Coronary artery (tissue), 2 donors: Measurements from ENCODE around the gene NLRP7.
"Not testable (repeated sequence)": the region's sequence is repeated elsewhere in the genome, so short reads cannot be mapped to it uniquely, and the experiment has no call there.

Experiments
- DNase-seq: peaks from one replicate; pipeline ENCODE4 v3.0.0-alpha.2; 2017; ENCODE audit warnings: low spot score
- H3K27ac ChIP-seq, 2 donors: fragments of 200-600 bp; sonication (generic); one replicate each; pipeline ENCODE4 v1.5.1; 2016 to 2019
- H3K4me3 ChIP-seq: fragments of 200-600 bp; sonication (generic); 2 replicates; pipeline ENCODE4 v1.5.1; 2016; ENCODE audit warnings: mild to moderate bottlenecking, moderate library complexity
- TF ChIP-seq, protein P1 (sequence below): fragments of 200-600 bp; sonication (generic); IDR thresholded peaks from one replicate; pipeline ENCODE4 v1.5.1; 2019; ENCODE audit warnings: antibody characterized with exemption

The NLRP7 gene

DNA sequence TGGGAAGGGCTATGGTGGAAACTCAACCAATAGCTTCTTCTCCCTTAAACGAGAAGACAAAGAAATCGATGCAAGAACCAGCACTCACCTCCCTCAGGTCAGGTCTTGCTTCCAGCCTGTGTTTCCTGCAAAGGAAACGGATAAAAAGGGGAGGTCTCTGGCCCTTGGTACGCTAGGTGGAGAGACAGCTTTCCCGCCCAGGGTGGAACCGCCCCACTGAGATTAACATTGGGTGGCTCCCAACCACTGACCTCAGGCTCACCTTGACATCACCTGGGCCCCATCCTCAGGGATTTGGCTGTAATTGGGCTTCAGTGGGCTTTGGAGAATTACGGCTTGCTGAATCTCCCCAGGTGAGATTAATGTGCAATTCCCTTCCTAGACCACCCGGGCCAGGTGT, at the start of gene NLRP7:
Gene NLRP7 (minus strand): TSS at position 150 of the 400 bp plus-strand sequence.
- Histone ChIP-seq H3K27ac (no peak within 1 kb of the TSS), H3K4me3 (no peak within 1 kb of the TSS)
- TF ChIP-seq, protein P1, sequence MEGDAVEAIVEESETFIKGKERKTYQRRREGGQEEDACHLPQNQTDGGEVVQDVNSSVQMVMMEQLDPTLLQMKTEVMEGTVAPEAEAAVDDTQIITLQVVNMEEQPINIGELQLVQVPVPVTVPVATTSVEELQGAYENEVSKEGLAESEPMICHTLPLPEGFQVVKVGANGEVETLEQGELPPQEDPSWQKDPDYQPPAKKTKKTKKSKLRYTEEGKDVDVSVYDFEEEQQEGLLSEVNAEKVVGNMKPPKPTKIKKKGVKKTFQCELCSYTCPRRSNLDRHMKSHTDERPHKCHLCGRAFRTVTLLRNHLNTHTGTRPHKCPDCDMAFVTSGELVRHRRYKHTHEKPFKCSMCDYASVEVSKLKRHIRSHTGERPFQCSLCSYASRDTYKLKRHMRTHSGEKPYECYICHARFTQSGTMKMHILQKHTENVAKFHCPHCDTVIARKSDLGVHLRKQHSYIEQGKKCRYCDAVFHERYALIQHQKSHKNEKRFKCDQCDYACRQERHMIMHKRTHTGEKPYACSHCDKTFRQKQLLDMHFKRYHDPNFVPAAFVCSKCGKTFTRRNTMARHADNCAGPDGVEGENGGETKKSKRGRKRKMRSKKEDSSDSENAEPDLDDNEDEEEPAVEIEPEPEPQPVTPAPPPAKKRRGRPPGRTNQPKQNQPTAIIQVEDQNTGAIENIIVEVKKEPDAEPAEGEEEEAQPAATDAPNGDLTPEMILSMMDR, result no peak
- DNase-seq, result no peak

DNA sequence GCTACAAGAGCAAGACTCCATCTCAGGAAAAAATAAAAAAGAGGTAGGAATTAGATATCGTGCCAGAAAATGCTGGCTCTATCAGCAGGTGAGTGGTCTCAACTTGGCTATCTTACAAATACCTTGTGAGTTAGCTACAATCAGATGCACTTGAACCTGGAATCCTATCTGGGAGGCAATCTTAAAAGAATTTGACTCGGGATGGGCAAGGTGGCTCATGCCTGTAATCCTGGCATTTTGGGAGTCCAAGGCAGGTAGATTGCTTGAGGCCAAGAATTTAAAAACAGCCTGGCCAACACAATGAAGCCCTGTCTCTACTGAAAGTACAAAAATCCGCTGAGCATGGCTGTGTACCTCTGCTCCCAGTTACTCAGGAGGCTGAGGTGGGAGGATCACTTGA, 48.2 kb upstream of the NLRP7 start:
- TF ChIP-seq, protein P1, result no peak
- no peak overlapping the region for H3K27ac ChIP-seq
- no peak overlapping the region for H3K4me3 ChIP-seq
- DNase-seq, result no peak

DNA sequence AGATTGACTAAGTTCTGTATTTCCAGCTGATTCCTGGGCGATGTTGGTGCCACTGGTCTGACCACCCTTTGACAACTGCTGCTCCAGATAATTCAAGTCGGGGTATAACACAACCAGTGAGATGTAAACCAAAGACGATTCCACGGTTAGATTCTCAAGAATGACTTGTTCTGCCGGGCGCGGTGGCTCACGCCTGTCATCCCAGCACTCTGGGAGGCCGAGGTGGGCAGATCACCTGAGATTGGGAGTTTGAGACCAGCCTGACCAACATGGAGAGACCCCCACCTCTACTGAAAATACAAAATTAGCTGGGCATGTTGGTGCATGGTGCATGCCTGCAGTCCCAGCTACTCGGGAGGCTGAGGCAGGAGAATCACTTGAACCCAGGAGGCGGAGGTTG, 42.2 kb upstream of the NLRP7 start:
- DNase-seq, H3K27ac ChIP-seq, H3K4me3 ChIP-seq: not testable (repeated sequence)

DNA sequence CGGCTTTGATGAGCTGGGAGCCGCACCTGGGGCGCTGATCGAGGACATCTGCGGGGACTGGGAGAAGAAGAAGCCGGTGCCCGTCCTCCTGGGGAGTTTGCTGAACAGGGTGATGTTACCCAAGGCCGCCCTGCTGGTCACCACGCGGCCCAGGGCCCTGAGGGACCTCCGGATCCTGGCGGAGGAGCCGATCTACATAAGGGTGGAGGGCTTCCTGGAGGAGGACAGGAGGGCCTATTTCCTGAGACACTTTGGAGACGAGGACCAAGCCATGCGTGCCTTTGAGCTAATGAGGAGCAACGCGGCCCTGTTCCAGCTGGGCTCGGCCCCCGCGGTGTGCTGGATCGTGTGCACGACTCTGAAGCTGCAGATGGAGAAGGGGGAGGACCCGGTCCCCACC, 35.2 kb upstream of the NLRP7 start:
- DNase-seq, H3K27ac ChIP-seq, H3K4me3 ChIP-seq: not testable (repeated sequence)

DNA sequence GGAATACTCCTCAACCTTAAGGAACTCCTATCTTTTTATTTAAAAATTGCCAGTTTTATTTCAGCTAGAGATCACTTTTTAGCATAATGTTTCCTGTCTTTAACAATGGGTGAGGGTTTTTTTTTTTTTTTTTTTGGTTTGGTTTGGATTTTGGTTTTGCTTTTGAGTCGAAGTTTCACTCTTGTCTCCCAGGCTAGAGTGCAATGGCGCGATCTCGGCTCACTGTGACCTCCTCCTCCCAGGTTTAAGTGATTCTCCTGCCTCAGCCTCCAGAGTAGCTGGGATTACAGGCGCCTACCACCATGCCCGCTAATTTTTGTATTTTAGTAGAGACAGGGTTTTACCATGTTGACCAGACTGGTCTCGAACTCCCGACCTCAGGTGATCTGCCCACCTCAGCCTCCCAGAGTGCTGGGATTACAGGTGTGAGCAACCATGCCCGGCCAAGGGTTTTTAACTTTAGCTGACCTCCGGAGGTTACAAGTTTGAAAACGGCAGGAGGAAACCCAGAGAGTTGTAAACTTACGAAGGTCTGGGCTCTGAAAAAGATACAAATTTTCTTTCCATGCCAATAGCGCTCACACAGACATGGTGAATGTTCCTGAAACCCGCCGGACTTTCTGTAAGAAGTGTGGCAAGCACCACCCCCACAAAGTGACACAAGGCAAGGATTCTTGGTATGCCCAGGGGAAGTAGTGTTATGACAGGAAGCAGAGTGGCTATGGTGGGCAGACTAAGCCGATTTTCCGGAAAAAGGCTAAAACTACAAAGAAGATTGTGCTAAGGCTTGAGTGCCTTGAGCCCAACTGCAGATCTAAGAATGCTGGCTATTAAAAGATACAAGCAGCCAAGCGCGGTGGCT, 26.1 kb upstream of the NLRP7 start:
- H3K4me3 ChIP-seq, H3K27ac ChIP-seq, DNase-seq: not testable (repeated sequence)

DNA sequence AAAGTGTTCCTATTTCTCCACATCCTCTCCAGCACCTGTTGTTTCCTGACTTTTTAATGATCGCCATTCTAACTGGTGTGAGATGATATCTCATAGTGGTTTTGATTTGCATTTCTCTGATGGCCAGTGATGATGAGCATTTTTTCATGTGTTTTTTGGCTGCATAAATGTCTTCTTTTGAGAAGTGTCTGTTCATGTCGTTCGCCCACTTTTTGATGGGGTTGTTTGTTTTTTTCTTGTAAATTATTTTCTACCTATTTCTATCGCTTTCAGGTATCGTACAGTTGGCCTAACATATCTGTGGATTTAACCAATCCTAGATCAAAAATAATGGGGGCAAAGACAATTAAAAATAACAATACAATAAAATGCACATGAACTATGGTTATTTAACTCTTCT, 24.1 kb upstream of the NLRP7 start:
- not testable (repeated sequence) for H3K27ac ChIP-seq, DNase-seq, H3K4me3 ChIP-seq

DNA sequence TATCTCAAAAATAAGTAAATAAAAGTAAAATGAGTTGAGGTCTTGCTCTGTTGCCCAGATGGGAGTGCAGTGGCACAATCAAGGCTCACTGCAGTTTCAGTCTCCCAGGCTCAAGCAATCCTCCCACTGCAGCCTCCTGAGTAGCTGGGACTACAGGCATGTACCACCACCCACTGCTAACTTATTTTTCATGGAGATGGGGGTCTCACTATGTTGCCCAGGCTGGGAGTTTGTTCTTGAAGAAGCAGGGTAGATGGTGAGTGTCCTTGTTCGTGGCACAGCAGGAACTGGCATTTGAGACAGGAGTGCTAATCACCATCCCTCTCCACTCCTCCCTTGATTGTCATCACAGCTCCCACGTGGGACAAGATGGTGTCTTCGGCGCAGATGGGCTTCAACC, 22.3 kb upstream of the NLRP7 start:
- Histone ChIP-seq H3K27ac (no peak overlapping the region), H3K4me3 (no peak overlapping the region)
- TF ChIP-seq, protein P1, result no peak
- no peak for DNase-seq

DNA sequence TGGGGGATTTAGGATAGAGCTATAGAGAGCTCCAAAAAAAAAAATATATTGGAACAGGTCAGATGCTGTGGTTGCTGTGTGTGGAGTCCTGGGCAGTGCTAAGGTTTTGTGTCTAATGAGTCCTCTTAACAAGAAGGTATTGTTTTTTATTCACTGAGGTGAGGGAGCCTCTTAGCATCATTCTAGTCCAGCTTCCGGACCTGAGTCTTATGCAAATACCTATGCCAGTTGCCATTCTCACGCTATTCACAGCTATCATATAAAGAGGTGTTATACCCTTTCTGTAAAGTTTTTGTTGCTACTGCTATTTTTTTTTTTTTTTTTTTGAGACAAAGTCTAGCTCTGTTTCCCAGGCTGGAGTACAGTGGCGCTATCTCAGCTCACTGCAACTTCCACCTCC, 20.3 kb upstream of the NLRP7 start:
- TF ChIP-seq, protein P1, result no peak
- Histone ChIP-seq H3K27ac (no peak overlapping the region), H3K4me3 (no peak overlapping the region)
- no peak for DNase-seq

DNA sequence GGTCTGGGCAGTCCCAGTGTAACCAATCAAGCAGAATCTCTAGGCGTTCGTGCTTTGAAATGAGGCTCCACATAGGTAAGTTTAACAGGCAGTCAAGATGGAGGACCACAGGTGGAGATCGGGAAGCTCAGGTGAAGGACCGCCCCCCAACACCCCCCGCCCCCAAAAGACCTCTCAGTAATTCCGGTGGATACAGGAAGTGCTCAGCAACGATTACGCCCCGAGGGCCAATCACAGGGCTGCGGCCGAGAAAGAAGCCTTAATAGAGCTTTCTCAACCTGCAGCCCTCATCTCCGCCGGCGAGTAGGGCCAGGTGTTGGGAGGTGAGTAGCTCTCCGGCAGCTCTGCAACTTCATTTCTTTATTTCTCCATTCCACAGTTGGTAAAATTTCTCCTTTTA, 17.7 kb upstream of the NLRP7 start:
- H3K4me3 ChIP-seq, DNase-seq, H3K27ac ChIP-seq: not testable (repeated sequence)

DNA sequence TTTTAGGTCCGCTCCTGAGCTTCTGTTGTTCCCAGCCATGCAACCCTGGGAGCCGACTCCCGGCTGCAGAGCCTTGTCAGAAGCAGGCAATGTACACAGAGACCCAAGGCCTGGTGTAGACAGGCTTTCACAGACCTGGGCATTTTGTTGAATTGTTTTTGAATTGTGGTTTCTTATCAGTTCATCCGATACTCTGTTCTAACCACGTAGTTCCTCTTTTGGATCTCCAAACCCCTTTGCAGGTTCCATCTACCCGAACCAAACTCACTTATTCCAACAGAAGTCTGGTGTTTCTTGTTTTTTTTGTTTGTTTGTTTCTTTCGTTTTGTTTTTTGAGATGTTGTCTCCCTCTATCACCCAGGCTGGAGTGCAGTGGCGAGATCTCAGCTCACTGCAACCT, 12.5 kb upstream of the NLRP7 start:
- Histone ChIP-seq H3K4me3 (no peak overlapping the region), H3K27ac (no peak overlapping the region)
- DNase-seq, result no peak
- TF ChIP-seq, protein P1, result no peak
